ENCODE measurements around the gene NRDE2. TPM values are rescaled to one million over a fixed set of nuclear protein-coding genes. Genes with fewer than 3 reads are reported as not detected.

NRDE2 gene
- total and polyA plus RNA-seq, 2 experiments from 2014 or later: 20.0 to 21.9 TPM

GRCh38 chr14:90354551-90355298, 23.0 kb upstream of the NRDE2 start:
- H3K4me1 ChIP-seq (ENCODE audit: insufficient read depth): peaks cover 10% of the 10 kb centered on the region
- no peaks in the 10 kb centered on the region for H3K9me3 ChIP-seq (ENCODE audit: low read depth)
- H3K4me2 ChIP-seq: no peak overlapping the region
- H4K20me1 ChIP-seq (ENCODE audit: insufficient read depth, poor library complexity, severe bottlenecking): no peaks in the 10 kb centered on the region
- H3K79me2 ChIP-seq: no peaks in the 10 kb centered on the region
- no peak overlapping the region for H2AFZ ChIP-seq
- H3K27ac ChIP-seq: peak overlapping the region; percentile 67
- no peak for TF ChIP-seq EZH2phosphoT487 (IDR thresholded peaks at IDR 0.05; ENCODE audit: low read depth, severe bottlenecking, unreplicated experiment)
- no peak for TF ChIP-seq CTCF (IDR thresholded peaks at IDR 0.05; ENCODE audit: poor library complexity)
- no peak for TF ChIP-seq EZH2 (IDR thresholded peaks at IDR 0.05; ENCODE audit: borderline replicate concordance)
- 83% methylated on average over 16 of the region's 16 CpGs for WGBS (ENCODE audit: low lambda C conversion rate, missing lambda C conversion rate)
- no peak overlapping the region for H3K4me3 ChIP-seq
- peak; percentile 19 for DNase-seq (ENCODE audit: low spot score)
- no peaks in the 10 kb centered on the region for H3K27me3 ChIP-seq
- no peaks in the 10 kb centered on the region for H3K9me2 ChIP-seq (replicated peaks; ENCODE audit: insufficient read depth)
- no peaks in the 10 kb centered on the region for H3K36me3 ChIP-seq (replicated peaks; ENCODE audit: insufficient read depth, low read depth)

GRCh38 chr14:90349739-90350138, 18.0 kb upstream of the NRDE2 start:
- no peak overlapping the region for H3K27ac ChIP-seq
- no peak for DNase-seq (ENCODE audit: low spot score)
- H2AFZ ChIP-seq: no peak overlapping the region
- no peaks in the 10 kb centered on the region for H3K36me3 ChIP-seq (replicated peaks; ENCODE audit: insufficient read depth, low read depth)
- no peaks in the 10 kb centered on the region for H3K9me3 ChIP-seq (ENCODE audit: low read depth)
- H3K4me2 ChIP-seq: no peak overlapping the region
- TF ChIP-seq EZH2phosphoT487 (IDR thresholded peaks at IDR 0.05; ENCODE audit: low read depth, severe bottlenecking, unreplicated experiment) (no peak), CTCF (IDR thresholded peaks at IDR 0.05; ENCODE audit: poor library complexity) (no peak), EZH2 (IDR thresholded peaks at IDR 0.05; ENCODE audit: borderline replicate concordance) (no peak)
- H3K27me3 ChIP-seq: no peaks in the 10 kb centered on the region
- H3K79me2 ChIP-seq: no peaks in the 10 kb centered on the region
- 71% methylated on average over 4 of the region's 4 CpGs for whole genome bisulfite sequencing (ENCODE audit: low lambda C conversion rate, missing lambda C conversion rate)
- H4K20me1 ChIP-seq (ENCODE audit: insufficient read depth, poor library complexity, severe bottlenecking): no peaks in the 10 kb centered on the region
- H3K4me3 ChIP-seq: no peak overlapping the region
- H3K9me2 ChIP-seq (replicated peaks; ENCODE audit: insufficient read depth): no peaks in the 10 kb centered on the region
- no peaks in the 10 kb centered on the region for H3K4me1 ChIP-seq (ENCODE audit: insufficient read depth)

- TF ChIP-seq EZH2phosphoT487 (IDR thresholded peaks at IDR 0.05; ENCODE audit: low read depth, severe bottlenecking, unreplicated experiment) (no peak), CTCF (IDR thresholded peaks at IDR 0.05; ENCODE audit: poor library complexity) (no peak), EZH2 (IDR thresholded peaks at IDR 0.05; ENCODE audit: borderline replicate concordance) (no peak)
- Histone ChIP-seq H3K4me2 (no peak overlapping the region), H3K27ac (no peak overlapping the region), H3K36me3 (replicated peaks; ENCODE audit: insufficient read depth, low read depth) (no peaks in the 10 kb centered on the region), H3K4me3 (no peak overlapping the region), H4K20me1 (ENCODE audit: insufficient read depth, poor library complexity, severe bottlenecking) (no peaks in the 10 kb centered on the region), H3K79me2 (no peaks in the 10 kb centered on the region), H2AFZ (no peak overlapping the region), H3K9me2 (replicated peaks; ENCODE audit: insufficient read depth) (no peaks in the 10 kb centered on the region), H3K9me3 (ENCODE audit: low read depth) (no peaks in the 10 kb centered on the region), H3K27me3 (no peaks in the 10 kb centered on the region), H3K4me1 (ENCODE audit: insufficient read depth) (no peaks in the 10 kb centered on the region)
- WGBS (ENCODE audit: low lambda C conversion rate, missing lambda C conversion rate): 88% methylated on average over 2 of the region's 2 CpGs
- DNase-seq (ENCODE audit: low spot score): no peak
Observed at GRCh38 chr14:90348270-90348669, 16.5 kb upstream of the NRDE2 start.

Measured in hepatocyte (in vitro differentiated cells).